ENCODE data around the gene RAB7A. TPM values are rescaled to one million over a fixed set of nuclear protein-coding genes. Genes with fewer than 3 reads are reported as not detected.

RAB7A gene
- total and polyA plus RNA-seq, 2 experiments from 2014 or later: 89.8 to 156 TPM

GRCh38 chr3:128863560-128863959 lies 137.6 kb downstream of the RAB7A start:
- peaks cover 39% of the 10 kb centered on the region for H3K9me3 Mint-ChIP-seq
- peak; percentile 34 for DNase-seq (ENCODE audit: low spot score)

More at GRCh38 chr3:128863560-128863959, 137.6 kb downstream of the RAB7A start:
- no peak overlapping the region for H3K4me2 ChIP-seq
- H2AFZ ChIP-seq: no peak overlapping the region; the same call in 1 of the 2 replicates
- Mint-ChIP-seq H3K27me3 (ENCODE audit: insufficient read depth, low read depth, poor library complexity) (peaks cover 7% of the 10 kb centered on the region), H3K27ac (no peak overlapping the region; the same call in 1 of the 2 replicates), H3K36me3 (ENCODE audit: low read depth) (peaks cover 30% of the 10 kb centered on the region), H3K4me3 (no peak overlapping the region), H3K4me1 (peaks cover 14% of the 10 kb centered on the region)
- H3K36me3 ChIP-seq (ENCODE audit: insufficient read depth): no peaks in the 10 kb centered on the region
- no peak overlapping the region for H3K4me3 ChIP-seq
- no peaks in the 10 kb centered on the region for H3K9me2 ChIP-seq (ENCODE audit: insufficient read depth)
- TF ChIP-seq JUNB (IDR thresholded peaks at IDR 0.05; ENCODE audit: unreplicated experiment): no peak
- no peak for TF ChIP-seq STAT1 (IDR thresholded peaks at IDR 0.05; ENCODE audit: unreplicated experiment)
- peak; percentile 58 to 72 for TF ChIP-seq CTCF (conservative IDR thresholded peaks at IDR 0.05; ENCODE audit: low read depth in 2 of 2)
- H3K79me2 ChIP-seq (replicated peaks; ENCODE audit: insufficient read depth): no peaks in the 10 kb centered on the region
- H3K27ac ChIP-seq (ENCODE audit: low read depth): no peak overlapping the region
- ATAC-seq: peak; percentile 36
- H4K20me1 ChIP-seq (replicated peaks; ENCODE audit: insufficient read depth): no peaks in the 10 kb centered on the region
- no peaks in the 10 kb centered on the region; the same call in 1 of the 2 replicates for H3K4me1 ChIP-seq (ENCODE audit: insufficient read depth)
- H3K27me3 ChIP-seq (ENCODE audit: insufficient read depth): no peaks in the 10 kb centered on the region
- H3F3A ChIP-seq (replicated peaks; ENCODE audit: low read depth): no peaks in the 10 kb centered on the region

Small RNA genes within 50 kb of the gene (small RNA-seq; reads per million reads assigned to genes)
- gene RF00399 (ENCODE audit: low replicate concordance): not detected

Other genes with a start within 250 kb of the RAB7A start
- gene GATA2, start 233.0 kb upstream of the RAB7A start, total RNA-seq (2014; rRNA removed; shearing (Covaris generic)): 0.12 and 0.83 TPM in 2 replicates
- 0.37 and 0.52 TPM in 2 replicates for gene GATA2, start 233.0 kb upstream of the RAB7A start, polyA plus RNA-seq (2016; fragmentation: Nextera tagmentation; extraction: Ambion mirVana)
- gene RPN1, start 75.4 kb upstream of the RAB7A start, total RNA-seq (2014; rRNA removed; shearing (Covaris generic)): 218 and 231 TPM in 2 replicates
- gene RPN1, start 75.4 kb upstream of the RAB7A start, polyA plus RNA-seq (2016; fragmentation: Nextera tagmentation; extraction: Ambion mirVana): 108 and 111 TPM in 2 replicates
- 27.5 and 36.4 TPM in 2 replicates for gene ACAD9, start 153.4 kb downstream of the RAB7A start, total RNA-seq (2014; rRNA removed; shearing (Covaris generic))
- gene ACAD9, start 153.4 kb downstream of the RAB7A start, polyA plus RNA-seq (2016; fragmentation: Nextera tagmentation; extraction: Ambion mirVana): 21.2 and 23.7 TPM in 2 replicates